GM12872 (cell line): ENCODE data around the gene PRR11.

Source experiments
- CTCF ChIP-seq: IDR thresholded peaks from 3 replicates; pipeline ENCODE4 v1.5.1; 2011; ENCODE audit warnings: low read depth, mild to moderate bottlenecking, low read length, moderate library complexity; ENCODE audit not compliant: insufficient read depth

Gene PRR11

GRCh38 chr17:59223813-59224212 lies 68.3 kb downstream of the PRR11 start:
- no peak for TF ChIP-seq CTCF

GRCh38 chr17:59230764-59231163 lies 75.2 kb downstream of the PRR11 start:
- TF ChIP-seq CTCF, result no peak

GRCh38 chr17:59234631-59235030 lies 79.1 kb downstream of the PRR11 start:
- TF ChIP-seq CTCF, result no peak

GRCh38 chr17:59238906-59239305 lies 83.4 kb downstream of the PRR11 start:
- TF ChIP-seq CTCF, result no peak

GRCh38 chr17:59244081-59244480 lies 88.5 kb downstream of the PRR11 start:
- TF ChIP-seq CTCF, result no peak
